ENCODE data around the gene LEFTY2. TPM values are rescaled to one million over a fixed set of nuclear protein-coding genes. Genes with fewer than 3 reads are reported as not detected.

LEFTY2 gene
- total and polyA plus RNA-seq, 2 donors (not counting 1 experiment from before 2014, with no cell fraction given), result 0.21 TPM; not detected in 1

DNA sequence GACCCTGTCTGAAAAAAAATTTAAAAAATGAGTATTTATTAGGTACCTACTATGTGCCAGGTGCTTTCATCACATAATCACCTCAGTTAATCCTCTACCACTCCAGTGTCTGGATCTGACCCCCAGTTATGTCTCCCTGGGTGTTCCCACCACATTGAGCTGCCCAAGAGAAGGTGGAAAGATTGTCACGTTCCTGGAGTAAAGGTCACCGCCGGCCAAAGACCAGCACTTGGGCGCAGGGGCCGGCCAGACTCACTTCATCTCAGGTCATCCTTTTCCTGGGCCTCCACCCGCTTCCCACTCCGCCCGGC lies 17.7 kb downstream of the LEFTY2 start:
- H3K4me3 Mint-ChIP-seq, result peak overlapping the region; percentile 97
- no peaks in the 10 kb centered on the region for H3K9me3 Mint-ChIP-seq (ENCODE audit: insufficient read depth)
- H3K4me3 ChIP-seq (ENCODE audit: control extremely low read depth in 1 of 5, extremely low read depth in 1 of 5, insufficient read depth in 1 of 5, low read depth in 2 of 5, low read length in 4 of 5), result peak overlapping the region; percentile 72 to 99 (median 86)
- WGBS (ENCODE audit: insufficient coverage), result 5% methylated on average over 8 of the region's 8 CpGs
- ChIA-PET POLR2A (interaction anchor here (0.5 to 1.9 kb wide), 9 partner anchors 12 to 456 kb away, joined by 3 to 20 read pairs (median 6); partner anchors contain the start of genes SDE2, SRP9 and TMEM63A), CTCF (interaction anchor here (1.1 to 3.3 kb wide), 6 partner anchors 27 to 149 kb away, joined by 3 to 15 read pairs (median 5); partner anchors contain the start of genes SRP9 and TMEM63A)
- intact Hi-C loops (cut with micrococcal nuclease), result loop anchor here (5.0 kb wide), 1 partner anchor 41 kb away; the partner anchor contains the start of gene TMEM63A
- H3K9me3 ChIP-seq (ENCODE audit: control extremely low read depth in 1 of 3, control insufficient read depth in 2 of 3, insufficient read depth in 1 of 3, low read length in 2 of 3), result no peaks in the 10 kb centered on the region
- H3K79me2 ChIP-seq (ENCODE audit: control insufficient read depth, insufficient read depth, low read length), result peaks cover 37% of the 10 kb centered on the region
- peak overlapping the region; percentile 99 for H2AFZ ChIP-seq (ENCODE audit: insufficient read depth, low read depth, low read length, poor library complexity, severe bottlenecking)
- DNase-seq (no peak), ATAC-seq (ENCODE audit: low read depth) (no peak)
- H3K27ac Mint-ChIP-seq, result peak overlapping the region; percentile 92
- H3K36me3 ChIP-seq (replicated peaks in 1 of 2; ENCODE audit: control extremely low read depth in 1 of 2, control insufficient read depth in 1 of 2, extremely low read depth in 1 of 2, insufficient read depth in 2 of 2, low read length in 1 of 2), result peaks cover 8 to 39% of the 10 kb centered on the region in 2 experiments
- peaks cover 16 to 26% of the 10 kb centered on the region in 2 donors for H3K4me1 ChIP-seq (ENCODE audit: control insufficient read depth in 2 of 2, insufficient read depth in 2 of 2, low read length in 2 of 2)
- peak overlapping the region; percentile 92 for H3K4me2 ChIP-seq (replicated peaks; ENCODE audit: low read depth, low read length, poor library complexity, severe bottlenecking)
- peak overlapping the region; percentile 34 to 91 for H3K27ac ChIP-seq (ENCODE audit: low read length in 2 of 2)
- peaks cover 21% of the 10 kb centered on the region for H3K4me1 Mint-ChIP-seq
- H3K27me3 Mint-ChIP-seq, result no peaks in the 10 kb centered on the region
- peak overlapping the region; percentile 99 for H3K9ac ChIP-seq (ENCODE audit: low read length)
- H4K20me1 ChIP-seq (ENCODE audit: control insufficient read depth, insufficient read depth, low read length, poor library complexity, severe bottlenecking), result peaks cover 28% of the 10 kb centered on the region
- TF ChIP-seq EZH2 (IDR thresholded peaks at IDR 0.05; ENCODE audit: borderline replicate concordance, insufficient read depth, low read depth, low read length, poor library complexity, severe bottlenecking), result no peak
- TF ChIP-seq, protein P1, sequence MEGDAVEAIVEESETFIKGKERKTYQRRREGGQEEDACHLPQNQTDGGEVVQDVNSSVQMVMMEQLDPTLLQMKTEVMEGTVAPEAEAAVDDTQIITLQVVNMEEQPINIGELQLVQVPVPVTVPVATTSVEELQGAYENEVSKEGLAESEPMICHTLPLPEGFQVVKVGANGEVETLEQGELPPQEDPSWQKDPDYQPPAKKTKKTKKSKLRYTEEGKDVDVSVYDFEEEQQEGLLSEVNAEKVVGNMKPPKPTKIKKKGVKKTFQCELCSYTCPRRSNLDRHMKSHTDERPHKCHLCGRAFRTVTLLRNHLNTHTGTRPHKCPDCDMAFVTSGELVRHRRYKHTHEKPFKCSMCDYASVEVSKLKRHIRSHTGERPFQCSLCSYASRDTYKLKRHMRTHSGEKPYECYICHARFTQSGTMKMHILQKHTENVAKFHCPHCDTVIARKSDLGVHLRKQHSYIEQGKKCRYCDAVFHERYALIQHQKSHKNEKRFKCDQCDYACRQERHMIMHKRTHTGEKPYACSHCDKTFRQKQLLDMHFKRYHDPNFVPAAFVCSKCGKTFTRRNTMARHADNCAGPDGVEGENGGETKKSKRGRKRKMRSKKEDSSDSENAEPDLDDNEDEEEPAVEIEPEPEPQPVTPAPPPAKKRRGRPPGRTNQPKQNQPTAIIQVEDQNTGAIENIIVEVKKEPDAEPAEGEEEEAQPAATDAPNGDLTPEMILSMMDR (IDR thresholded peaks at IDR 0.05), result no peak
- no peaks in the 10 kb centered on the region for H3K27me3 ChIP-seq (replicated peaks in 1 of 4; ENCODE audit: control extremely low read depth in 1 of 4, control insufficient read depth in 3 of 4, insufficient read depth in 4 of 4, low read length in 3 of 4)
